Measurements from ENCODE around the gene RPS6KA4. TPM values are rescaled to one million over a fixed set of nuclear protein-coding genes. Genes with fewer than 3 reads are reported as not detected.
A peak's percentile ranks its signal among the peaks of the same experiment; 100 is the strongest.

The RPS6KA4 gene
- total RNA-seq, 1 donor from 2014 or later, result 3.2 TPM

- H3K9me3 Mint-ChIP-seq (ENCODE audit: unreplicated experiment), result peaks cover 6% of the 10 kb centered on the region
- H3K27ac Mint-ChIP-seq (ENCODE audit: unreplicated experiment), result no peak overlapping the region
- H3K36me3 Mint-ChIP-seq (ENCODE audit: unreplicated experiment), result no peaks in the 10 kb centered on the region
- no peak for DNase-seq
- H3K27me3 Mint-ChIP-seq (ENCODE audit: unreplicated experiment), result peaks cover 7% of the 10 kb centered on the region
- TF ChIP-seq CTCF (IDR thresholded peaks at IDR 0.05; ENCODE audit: partially characterized antibody, unreplicated experiment), result no peak
- H3K4me3 Mint-ChIP-seq (ENCODE audit: unreplicated experiment), result no peak overlapping the region
- H3K4me1 Mint-ChIP-seq (ENCODE audit: low read depth, unreplicated experiment), result peaks cover 5% of the 10 kb centered on the region
Observed at GRCh38 chr11:64352099-64352994, 6.6 kb upstream of the RPS6KA4 start.

- DNase-seq, result no peak
- H3K36me3 Mint-ChIP-seq (ENCODE audit: unreplicated experiment), result no peaks in the 10 kb centered on the region
- peaks cover 4% of the 10 kb centered on the region for H3K4me1 Mint-ChIP-seq (ENCODE audit: low read depth, unreplicated experiment)
- no peak overlapping the region for H3K4me3 Mint-ChIP-seq (ENCODE audit: unreplicated experiment)
- H3K27me3 Mint-ChIP-seq (ENCODE audit: unreplicated experiment), result peaks cover 5% of the 10 kb centered on the region
- H3K27ac Mint-ChIP-seq (ENCODE audit: unreplicated experiment), result no peak overlapping the region
- peaks cover 6% of the 10 kb centered on the region for H3K9me3 Mint-ChIP-seq (ENCODE audit: unreplicated experiment)
- no peak for TF ChIP-seq CTCF (IDR thresholded peaks at IDR 0.05; ENCODE audit: partially characterized antibody, unreplicated experiment)
Observed at GRCh38 chr11:64352995-64353714, 5.8 kb upstream of the RPS6KA4 start.

- Mint-ChIP-seq H3K27ac (ENCODE audit: unreplicated experiment) (no peak overlapping the region), H3K4me1 (ENCODE audit: low read depth, unreplicated experiment) (peaks cover 4% of the 10 kb centered on the region), H3K27me3 (ENCODE audit: unreplicated experiment) (peaks cover 5% of the 10 kb centered on the region), H3K36me3 (ENCODE audit: unreplicated experiment) (no peaks in the 10 kb centered on the region), H3K9me3 (ENCODE audit: unreplicated experiment) (peaks cover 6% of the 10 kb centered on the region), H3K4me3 (ENCODE audit: unreplicated experiment) (no peak overlapping the region)
- DNase-seq, result no peak
- TF ChIP-seq CTCF (IDR thresholded peaks at IDR 0.05; ENCODE audit: partially characterized antibody, unreplicated experiment), result no peak
Observed at GRCh38 chr11:64353715-64354506, 5.1 kb upstream of the RPS6KA4 start.

GRCh38 chr11:64355078-64355940 is 3.7 kb upstream of the RPS6KA4 start:
- Mint-ChIP-seq H3K4me1 (ENCODE audit: low read depth, unreplicated experiment) (peaks cover 6% of the 10 kb centered on the region), H3K27me3 (ENCODE audit: unreplicated experiment) (peaks cover 8% of the 10 kb centered on the region), H3K4me3 (ENCODE audit: unreplicated experiment) (no peak overlapping the region), H3K27ac (ENCODE audit: unreplicated experiment) (no peak overlapping the region), H3K36me3 (ENCODE audit: unreplicated experiment) (no peaks in the 10 kb centered on the region), H3K9me3 (ENCODE audit: unreplicated experiment) (peaks cover 2% of the 10 kb centered on the region)
- TF ChIP-seq CTCF (IDR thresholded peaks at IDR 0.05; ENCODE audit: partially characterized antibody, unreplicated experiment), result peak; percentile 13
- peak; percentile 81 for DNase-seq

Data from glutamatergic neuron (in vitro differentiated cells).